AG04450 (cell line): Measurements from ENCODE around the gene ST6GALNAC3. TPM values are rescaled to one million over a fixed set of nuclear protein-coding genes. Genes with fewer than 3 reads are reported as not detected.

Source experiments
- CTCF ChIA-PET: fragments of 300-600, 350-600 bp; formaldehyde crosslinking; extraction: SDS; loops from one replicate; lab custom pipeline; 2022; ENCODE audit warnings: antibody characterized with exemption, inconsistent platforms; lab: Charles Lee
- POLR2A ChIA-PET: fragments of 350-600 bp; formaldehyde crosslinking; extraction: SDS; loops from one replicate; lab custom pipeline; 2021; ENCODE audit warnings: antibody characterized with exemption, inconsistent platforms; lab: Yijun Ruan, JAX
- DNase-seq: peaks from one replicate; pipeline ENCODE4 v3.0.0-alpha.2; 2011; ENCODE audit warnings: low read depth, low spot score
- H3K27ac ChIP-seq: one replicate; pipeline ENCODE4 v1.5.1; 2012; ENCODE audit warnings: low read depth, low read length, control low read depth
- H3K27me3 ChIP-seq: one replicate; pipeline ENCODE4 v1.6.0; 2012; ENCODE audit warnings: low read length; ENCODE audit not compliant: control insufficient read depth, insufficient read depth
- H3K4me3 ChIP-seq: 2 replicates; pipeline ENCODE4 v1.5.1; 2011; ENCODE audit warnings: mild to moderate bottlenecking, low read depth, low read length, control low read depth
- H3K9me3 ChIP-seq: 2 replicates; pipeline ENCODE4 v1.5.1; 2012; ENCODE audit warnings: low read length; ENCODE audit not compliant: control insufficient read depth, insufficient read depth
- polyA plus RNA-seq: library from polyadenylated mRNA; depleted of rRNA; stranded (reverse); fragments of >200 nt; gene quantifications from 2 replicates; pipeline ENCODE4 v1.2.3, GENCODE V29; 2011
- TF ChIP-seq, protein P1 (sequence below): IDR thresholded peaks from 2 replicates; pipeline ENCODE4 v1.5.1; 2011; ENCODE audit warnings: low read depth, low read length, control low read depth, inconsistent platforms

The ST6GALNAC3 gene
- polyA plus RNA-seq, 1 experiment, result 2.1 TPM

DNA sequence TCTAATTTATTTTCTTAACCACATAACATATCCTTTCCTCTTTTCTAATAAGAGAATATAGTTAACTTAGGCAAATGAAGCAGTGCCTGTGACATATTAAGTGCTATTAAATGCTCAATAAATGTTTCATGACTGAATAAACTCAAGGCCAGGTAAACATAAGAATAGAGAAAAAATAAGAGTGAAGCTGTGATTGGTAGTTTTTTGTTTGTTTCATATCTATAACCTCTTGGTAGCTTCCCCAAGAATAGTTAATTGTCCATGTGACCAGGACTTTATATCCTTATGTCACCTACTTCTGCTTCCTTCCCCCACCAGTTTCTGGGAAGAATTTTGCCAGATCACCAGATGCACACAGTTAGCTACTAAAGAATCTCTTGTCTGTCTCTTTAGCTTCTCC lies 497.7 kb downstream of the ST6GALNAC3 start:
- CTCF ChIA-PET, result no interaction called here

DNA sequence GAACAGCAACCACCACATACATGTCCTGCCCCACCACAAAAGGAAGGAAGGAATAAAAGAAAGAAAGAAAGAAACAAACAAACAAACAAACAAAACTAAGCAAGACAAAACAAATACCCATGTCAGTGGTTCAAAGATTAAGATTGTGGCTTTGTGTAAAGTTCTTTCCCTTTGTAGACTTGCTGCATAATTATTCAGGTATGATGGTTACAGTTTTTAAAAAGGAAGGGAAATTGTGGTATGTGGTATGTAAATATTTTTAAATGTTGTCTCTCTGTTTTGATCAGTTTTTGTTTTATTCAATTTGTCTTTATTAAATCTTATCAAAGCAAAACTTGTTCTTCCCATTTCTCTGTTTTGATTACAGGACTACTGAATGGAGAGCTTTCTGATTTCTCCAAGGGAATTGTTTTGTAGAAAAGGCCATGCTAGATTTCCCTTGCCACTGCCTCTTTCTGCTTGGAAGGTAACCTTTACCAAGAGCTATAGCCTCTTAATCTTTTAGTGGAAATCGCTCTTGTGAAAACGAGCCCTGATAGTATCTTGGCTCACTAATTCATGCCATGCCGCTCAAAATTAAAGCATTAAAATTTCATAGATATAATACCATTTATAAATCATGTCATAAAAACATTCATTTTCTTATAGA lies 502.5 kb downstream of the ST6GALNAC3 start:
- CTCF ChIA-PET, result no interaction called here
- TF ChIP-seq, protein P1, sequence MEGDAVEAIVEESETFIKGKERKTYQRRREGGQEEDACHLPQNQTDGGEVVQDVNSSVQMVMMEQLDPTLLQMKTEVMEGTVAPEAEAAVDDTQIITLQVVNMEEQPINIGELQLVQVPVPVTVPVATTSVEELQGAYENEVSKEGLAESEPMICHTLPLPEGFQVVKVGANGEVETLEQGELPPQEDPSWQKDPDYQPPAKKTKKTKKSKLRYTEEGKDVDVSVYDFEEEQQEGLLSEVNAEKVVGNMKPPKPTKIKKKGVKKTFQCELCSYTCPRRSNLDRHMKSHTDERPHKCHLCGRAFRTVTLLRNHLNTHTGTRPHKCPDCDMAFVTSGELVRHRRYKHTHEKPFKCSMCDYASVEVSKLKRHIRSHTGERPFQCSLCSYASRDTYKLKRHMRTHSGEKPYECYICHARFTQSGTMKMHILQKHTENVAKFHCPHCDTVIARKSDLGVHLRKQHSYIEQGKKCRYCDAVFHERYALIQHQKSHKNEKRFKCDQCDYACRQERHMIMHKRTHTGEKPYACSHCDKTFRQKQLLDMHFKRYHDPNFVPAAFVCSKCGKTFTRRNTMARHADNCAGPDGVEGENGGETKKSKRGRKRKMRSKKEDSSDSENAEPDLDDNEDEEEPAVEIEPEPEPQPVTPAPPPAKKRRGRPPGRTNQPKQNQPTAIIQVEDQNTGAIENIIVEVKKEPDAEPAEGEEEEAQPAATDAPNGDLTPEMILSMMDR, result no peak
- POLR2A ChIA-PET, result no interaction called here
- DNase-seq, result no peak
- H3K9me3 ChIP-seq, result no peaks in the 10 kb centered on the region
- no peaks in the 10 kb centered on the region for H3K27me3 ChIP-seq
- H3K4me3 ChIP-seq, result no peak overlapping the region
- H3K27ac ChIP-seq, result no peak overlapping the region

More for the DNA sequence above, 497.7 kb downstream of the ST6GALNAC3 start:
- Histone ChIP-seq H3K27ac (no peak overlapping the region), H3K9me3 (no peaks in the 10 kb centered on the region), H3K27me3 (no peaks in the 10 kb centered on the region), H3K4me3 (no peak overlapping the region)
- TF ChIP-seq, protein P1, result no peak
- POLR2A ChIA-PET, result no interaction called here
- no peak for DNase-seq

DNA sequence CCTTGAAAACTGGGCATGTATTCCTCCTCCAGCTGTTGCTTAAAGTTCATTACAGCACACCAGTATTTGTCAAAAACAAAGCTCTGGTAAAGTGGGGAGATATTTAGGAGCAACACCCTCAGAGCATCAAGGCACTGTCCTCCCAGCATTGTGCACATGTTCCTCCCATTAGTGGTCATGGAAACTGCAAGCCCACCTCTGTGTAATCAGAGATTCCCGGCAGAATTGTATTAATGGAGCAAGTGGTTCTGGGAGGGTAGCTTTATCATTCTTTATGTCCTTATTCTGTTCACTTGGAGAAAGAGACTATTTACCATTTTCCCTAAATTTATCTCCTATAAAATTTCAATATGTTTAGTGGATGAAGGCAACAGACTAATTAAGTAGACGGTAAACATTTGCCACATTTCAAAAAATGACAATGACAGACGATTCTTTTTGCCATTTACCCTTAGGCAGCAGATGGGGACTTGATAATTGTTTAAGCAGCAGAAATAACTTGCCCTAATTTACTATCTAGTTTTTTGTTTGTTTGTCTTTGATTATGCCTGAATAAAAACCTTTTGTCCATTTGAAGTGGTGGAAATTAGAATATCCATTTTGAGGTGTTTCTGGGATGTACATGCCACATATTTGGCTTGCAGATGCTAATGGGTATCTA lies 503.1 kb downstream of the ST6GALNAC3 start:
- ChIA-PET POLR2A (no interaction called here), CTCF (no interaction called here)
- H3K4me3 ChIP-seq, result no peak overlapping the region
- TF ChIP-seq, protein P1, result no peak
- H3K9me3 ChIP-seq, result no peaks in the 10 kb centered on the region
- DNase-seq, result no peak
- H3K27me3 ChIP-seq, result no peaks in the 10 kb centered on the region
- no peak overlapping the region for H3K27ac ChIP-seq

DNA sequence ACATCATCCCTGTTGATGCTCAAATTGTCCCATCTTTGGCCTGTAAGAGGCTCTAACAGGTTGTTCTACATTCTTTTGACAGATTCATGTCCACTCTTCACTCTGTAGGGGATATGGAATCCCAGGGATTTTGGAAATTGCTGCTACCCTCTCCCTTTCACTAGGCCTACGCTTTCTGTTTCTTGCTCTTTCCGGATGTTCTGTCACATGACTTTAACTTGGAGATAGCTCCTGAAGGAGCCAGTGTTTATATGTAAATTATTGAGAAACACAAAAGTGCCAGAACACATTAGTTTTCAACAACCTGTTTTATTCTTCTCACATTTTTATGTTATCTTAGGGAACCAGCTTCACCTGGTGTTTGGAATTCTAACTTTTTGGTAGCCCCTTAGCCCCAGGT lies 505.7 kb downstream of the ST6GALNAC3 start:
- Histone ChIP-seq H3K4me3 (no peak overlapping the region), H3K9me3 (no peaks in the 10 kb centered on the region)
- CTCF ChIA-PET, result no interaction called here

DNA sequence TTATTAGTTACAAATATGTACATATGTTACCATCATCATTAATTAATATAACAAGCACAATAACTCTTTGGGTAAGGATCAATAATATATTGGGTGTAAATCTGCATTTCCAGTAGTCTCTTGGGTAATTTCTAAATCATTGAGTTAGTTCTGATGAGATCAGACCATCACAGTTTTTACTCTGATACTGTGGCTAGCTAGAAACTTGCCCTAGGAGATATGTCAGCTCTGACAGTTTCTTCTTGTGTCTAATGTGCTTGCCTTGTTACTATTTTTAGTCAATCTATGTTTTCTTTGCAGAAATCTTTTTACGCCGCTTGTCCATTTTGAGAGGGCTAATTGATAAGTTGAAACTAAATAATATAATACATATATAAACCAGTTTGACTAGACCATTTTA lies 507.2 kb downstream of the ST6GALNAC3 start:
- POLR2A ChIA-PET, result no interaction called here
- no peak for DNase-seq
- no peak overlapping the region for H3K27ac ChIP-seq
- CTCF ChIA-PET, result no interaction called here
- H3K9me3 ChIP-seq, result no peaks in the 10 kb centered on the region
- TF ChIP-seq, protein P1, result no peak
- H3K27me3 ChIP-seq, result no peaks in the 10 kb centered on the region
- H3K4me3 ChIP-seq, result no peak overlapping the region

More for the DNA sequence above, 505.7 kb downstream of the ST6GALNAC3 start:
- POLR2A ChIA-PET, result no interaction called here
- no peak for DNase-seq
- Histone ChIP-seq H3K27ac (no peak overlapping the region), H3K27me3 (no peaks in the 10 kb centered on the region)
- TF ChIP-seq, protein P1, result no peak
